Liver (tissue), 9 donors: Measurements from ENCODE around the gene HPCA. TPM values are rescaled to one million over a fixed set of nuclear protein-coding genes. Genes with fewer than 3 reads are reported as not detected.

Source experiments
- DNase-seq: peaks from one replicate; pipeline ENCODE4 v3.0.0-alpha.2; 2017; ENCODE audit warnings: low spot score
- H3K27ac ChIP-seq, 2 donors: one replicate each; pipeline ENCODE4 v1.7.0; 2013; ENCODE audit warnings: inconsistent platforms in 2 of 2, low read length in 2 of 2, control low read depth in 1 of 2, low read depth in 1 of 2, mild to moderate bottlenecking in 1 of 2
- H3K27me3 ChIP-seq, 4 donors: one replicate each; pipeline versions ENCODE4 v1.6.1 to v1.7.0; 2013; ENCODE audit warnings: low read length in 3 of 4, inconsistent platforms in 1 of 4, mild to moderate bottlenecking in 1 of 4, moderate library complexity in 1 of 4; ENCODE audit not compliant: control insufficient read depth in 4 of 4, insufficient read depth in 4 of 4
- H3K36me3 ChIP-seq, 4 donors: one replicate each; pipeline versions ENCODE4 v1.6.1 to v1.7.0; 2013; ENCODE audit warnings: low read length in 3 of 4, mild to moderate bottlenecking in 3 of 4, low read depth in 1 of 4, moderate library complexity in 1 of 4; ENCODE audit not compliant: control insufficient read depth in 4 of 4, insufficient read depth in 3 of 4
- H3K4me1 ChIP-seq, 4 donors: one replicate each; pipeline versions ENCODE4 v1.6.1 to v1.7.0; 2013; ENCODE audit warnings: low read length in 3 of 4, mild to moderate bottlenecking in 3 of 4, moderate library complexity in 1 of 4; ENCODE audit not compliant: control insufficient read depth in 4 of 4, insufficient read depth in 4 of 4
- H3K4me3 ChIP-seq, 3 donors: one replicate each; pipeline versions ENCODE4 v1.6.1 to v1.7.0; 2013; ENCODE audit warnings: low read length in 3 of 3, control low read depth in 1 of 3, low read depth in 1 of 3, mild to moderate bottlenecking in 1 of 3
- H3K9ac ChIP-seq, 2 donors: one replicate each; pipeline ENCODE4 v1.7.0; 2013; ENCODE audit warnings: low read length in 2 of 2, mild to moderate bottlenecking in 2 of 2, moderate library complexity in 2 of 2, control low read depth in 1 of 2, low read depth in 1 of 2
- H3K9me3 ChIP-seq, 4 donors: one replicate each; pipeline versions ENCODE4 v1.6.1 to v1.7.0; 2013; ENCODE audit warnings: low read length in 3 of 4; ENCODE audit not compliant: control insufficient read depth in 4 of 4
- EGR1 ChIP-seq, 2 donors: IDR thresholded peaks; 2 replicates each; pipeline ENCODE4 v1.6.1; 2016 to 2018; ENCODE audit warnings: antibody characterized with exemption in 2 of 2, low read depth in 2 of 2
- FOXA1 ChIP-seq: IDR thresholded peaks from 2 replicates; pipeline ENCODE4 v1.6.1; 2016; ENCODE audit warnings: antibody characterized with exemption
- FOXA2 ChIP-seq: IDR thresholded peaks from 2 replicates; pipeline ENCODE4 v1.6.1; 2016; ENCODE audit warnings: antibody characterized with exemption
- GABPA ChIP-seq, 2 donors: IDR thresholded peaks in 1 of 2; conservative IDR thresholded peaks in 1 of 2; 2 replicates each; pipeline ENCODE4 v1.6.1; 2016; ENCODE audit warnings: antibody characterized with exemption in 2 of 2, mild to moderate bottlenecking in 1 of 2, moderate library complexity in 1 of 2
- HNF4A ChIP-seq, 2 donors: conservative IDR thresholded peaks; 2 replicates each; pipeline ENCODE4 v1.6.1; 2016; ENCODE audit warnings: antibody characterized with exemption in 2 of 2, mild to moderate bottlenecking in 2 of 2
- HNF4G ChIP-seq: IDR thresholded peaks from 2 replicates; pipeline ENCODE4 v1.6.1; 2016; ENCODE audit warnings: antibody characterized with exemption
- JUND ChIP-seq, 2 donors: IDR thresholded peaks; 2 replicates each; pipeline ENCODE4 v1.6.1; 2016; ENCODE audit warnings: antibody characterized with exemption in 2 of 2
- NR2F2 ChIP-seq: IDR thresholded peaks from 2 replicates; pipeline ENCODE4 v1.6.1; 2016; ENCODE audit warnings: antibody characterized with exemption
- RAD21 ChIP-seq, 2 donors: IDR thresholded peaks; 2 replicates each; pipeline ENCODE4 v1.6.1; 2016; ENCODE audit warnings: antibody characterized with exemption in 2 of 2, mild to moderate bottlenecking in 2 of 2
- RXRA ChIP-seq, 2 donors: IDR thresholded peaks; 2 replicates each; pipeline ENCODE4 v1.6.1; 2017 to 2018; ENCODE audit warnings: antibody characterized with exemption in 2 of 2, mild to moderate bottlenecking in 1 of 2
- SP1 ChIP-seq: IDR thresholded peaks from 2 replicates; pipeline ENCODE4 v1.6.1; 2018; ENCODE audit warnings: antibody characterized with exemption, mild to moderate bottlenecking
- TAF1 ChIP-seq: conservative IDR thresholded peaks from 2 replicates; pipeline ENCODE4 v1.6.1; 2016; ENCODE audit warnings: antibody characterized with exemption, mild to moderate bottlenecking
- YY1 ChIP-seq: IDR thresholded peaks from 2 replicates; pipeline ENCODE4 v1.6.1; 2016; ENCODE audit warnings: antibody characterized with exemption, mild to moderate bottlenecking
- WGBS: extraction: QIAGEN DNeasy Blood & Tissue Kit; methylation state at CpG from one replicate; pipeline ENCODE4 v1.1.7; 2013; 5-methylcytosine and 5-hydroxymethylcytosine counted together
- polyA plus RNA-seq, 2 donors: library from polyadenylated mRNA; stranded (reverse) in 1 of 2; unstranded in 1 of 2; fragments of 200-250 nt in 1 of 2; fragments of >200 nt in 1 of 2; fragmentation: Nextera tagmentation in 1 of 2; extraction: Ambion mirVana in 1 of 2; gene quantifications; one replicate each; pipeline versions ENCODE4 v1.2.1 to v1.2.3, GENCODE V29; 2013 to 2015
- total RNA-seq, 2 donors: library from RNA; depleted of rRNA; stranded (reverse); fragments of >200 nt; gene quantifications; one replicate each; pipeline ENCODE4 v1.2.3, GENCODE V29; 2014
- TF ChIP-seq, protein P1 (sequence below): IDR thresholded peaks from 2 replicates; pipeline ENCODE4 v1.6.1; 2016; ENCODE audit warnings: antibody characterized with exemption
- TF ChIP-seq, protein P2 (sequence below): IDR thresholded peaks from 2 replicates; pipeline ENCODE4 v1.6.1; 2016; ENCODE audit warnings: antibody characterized with exemption
- TF ChIP-seq, protein P3 (sequence below): fragments of 150-350 bp; IDR thresholded peaks from 2 replicates; pipeline ENCODE4 v1.5.1; 2017; ENCODE audit warnings: improper control_type of control experiment, low read depth, low read length; ENCODE audit not compliant: missing input control
- donor health status: healthy.
- donor health status: healthy.
- donor health status: healthy.
- donor health status: healthy.
- donor health status: healthy.

Gene HPCA
- total and polyA plus RNA-seq, 4 donors: not detected

GRCh38 chr1:32878183-32878582 is 8.1 kb upstream of the HPCA start (continued):
- TF ChIP-seq GABPA (IDR thresholded peaks at IDR 0.05 in 1 of 2, conservative IDR thresholded peaks at IDR 0.05 in 1 of 2) (no peak), FOXA2 (no peak), FOXA1 (no peak), YY1 (no peak), HNF4A (conservative IDR thresholded peaks at IDR 0.05) (no peak), EGR1 (IDR thresholded peaks at IDR 0.05; ENCODE audit: low read depth in 2 of 2) (no peak), RAD21 (IDR thresholded peaks at IDR 0.05) (no peak)
- TF ChIP-seq, protein P1, sequence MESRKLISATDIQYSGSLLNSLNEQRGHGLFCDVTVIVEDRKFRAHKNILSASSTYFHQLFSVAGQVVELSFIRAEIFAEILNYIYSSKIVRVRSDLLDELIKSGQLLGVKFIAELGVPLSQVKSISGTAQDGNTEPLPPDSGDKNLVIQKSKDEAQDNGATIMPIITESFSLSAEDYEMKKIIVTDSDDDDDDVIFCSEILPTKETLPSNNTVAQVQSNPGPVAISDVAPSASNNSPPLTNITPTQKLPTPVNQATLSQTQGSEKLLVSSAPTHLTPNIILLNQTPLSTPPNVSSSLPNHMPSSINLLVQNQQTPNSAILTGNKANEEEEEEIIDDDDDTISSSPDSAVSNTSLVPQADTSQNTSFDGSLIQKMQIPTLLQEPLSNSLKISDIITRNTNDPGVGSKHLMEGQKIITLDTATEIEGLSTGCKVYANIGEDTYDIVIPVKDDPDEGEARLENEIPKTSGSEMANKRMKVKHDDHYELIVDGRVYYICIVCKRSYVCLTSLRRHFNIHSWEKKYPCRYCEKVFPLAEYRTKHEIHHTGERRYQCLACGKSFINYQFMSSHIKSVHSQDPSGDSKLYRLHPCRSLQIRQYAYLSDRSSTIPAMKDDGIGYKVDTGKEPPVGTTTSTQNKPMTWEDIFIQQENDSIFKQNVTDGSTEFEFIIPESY: no peak
- TF ChIP-seq, protein P2, sequence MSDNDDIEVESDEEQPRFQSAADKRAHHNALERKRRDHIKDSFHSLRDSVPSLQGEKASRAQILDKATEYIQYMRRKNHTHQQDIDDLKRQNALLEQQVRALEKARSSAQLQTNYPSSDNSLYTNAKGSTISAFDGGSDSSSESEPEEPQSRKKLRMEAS: no peak

DNA sequence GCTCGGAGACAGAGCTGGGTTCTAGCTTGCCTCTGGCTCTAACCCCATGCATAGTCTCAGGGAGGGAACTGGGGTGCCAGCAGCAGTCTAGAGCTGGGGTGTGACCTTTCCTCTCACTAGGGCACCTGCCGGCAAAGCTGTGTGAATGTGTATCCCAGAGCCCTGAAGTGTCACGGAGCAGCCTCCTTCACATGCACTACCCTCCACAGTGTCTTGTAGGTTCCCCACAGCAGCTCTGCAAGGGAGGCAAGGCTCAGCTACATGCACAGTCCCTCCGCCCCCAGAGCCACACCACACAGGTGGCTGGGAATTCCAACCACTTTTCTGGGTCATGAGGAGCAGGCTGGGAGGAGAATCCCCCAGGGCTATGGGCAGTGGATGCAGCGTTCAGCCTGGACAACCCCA is 7.7 kb upstream of the HPCA start:
- peaks cover 0 to 2% (median 0%) of the 10 kb centered on the region in 4 donors for H3K27me3 ChIP-seq
- TF ChIP-seq FOXA2: no peak
- no peak for TF ChIP-seq JUND (IDR thresholded peaks at IDR 0.05)
- TF ChIP-seq FOXA1: no peak
- TF ChIP-seq, protein P2: no peak
- no peak for TF ChIP-seq EGR1 (IDR thresholded peaks at IDR 0.05; ENCODE audit: low read depth in 2 of 2)
- no peak for TF ChIP-seq HNF4A (conservative IDR thresholded peaks at IDR 0.05)
- TF ChIP-seq, protein P1: no peak
- TF ChIP-seq, protein P3, sequence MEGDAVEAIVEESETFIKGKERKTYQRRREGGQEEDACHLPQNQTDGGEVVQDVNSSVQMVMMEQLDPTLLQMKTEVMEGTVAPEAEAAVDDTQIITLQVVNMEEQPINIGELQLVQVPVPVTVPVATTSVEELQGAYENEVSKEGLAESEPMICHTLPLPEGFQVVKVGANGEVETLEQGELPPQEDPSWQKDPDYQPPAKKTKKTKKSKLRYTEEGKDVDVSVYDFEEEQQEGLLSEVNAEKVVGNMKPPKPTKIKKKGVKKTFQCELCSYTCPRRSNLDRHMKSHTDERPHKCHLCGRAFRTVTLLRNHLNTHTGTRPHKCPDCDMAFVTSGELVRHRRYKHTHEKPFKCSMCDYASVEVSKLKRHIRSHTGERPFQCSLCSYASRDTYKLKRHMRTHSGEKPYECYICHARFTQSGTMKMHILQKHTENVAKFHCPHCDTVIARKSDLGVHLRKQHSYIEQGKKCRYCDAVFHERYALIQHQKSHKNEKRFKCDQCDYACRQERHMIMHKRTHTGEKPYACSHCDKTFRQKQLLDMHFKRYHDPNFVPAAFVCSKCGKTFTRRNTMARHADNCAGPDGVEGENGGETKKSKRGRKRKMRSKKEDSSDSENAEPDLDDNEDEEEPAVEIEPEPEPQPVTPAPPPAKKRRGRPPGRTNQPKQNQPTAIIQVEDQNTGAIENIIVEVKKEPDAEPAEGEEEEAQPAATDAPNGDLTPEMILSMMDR: no peak
- no peak for TF ChIP-seq YY1
- no peak for TF ChIP-seq TAF1
- no peak for TF ChIP-seq RXRA (IDR thresholded peaks at IDR 0.05)
- no peak for TF ChIP-seq HNF4G
- TF ChIP-seq NR2F2: no peak
- no peak for TF ChIP-seq SP1
- no peak overlapping the region for H3K27ac ChIP-seq
- peaks cover 0 to 16% (median 9%) of the 10 kb centered on the region in 4 donors for H3K4me1 ChIP-seq
- WGBS: 85% methylated on average over 5 of the region's 5 CpGs
- H3K4me3 ChIP-seq: no peak overlapping the region
- H3K9ac ChIP-seq: no peak overlapping the region
- DNase-seq: no peak
- H3K36me3 ChIP-seq: no peaks in the 10 kb centered on the region
- no peaks in the 10 kb centered on the region for H3K9me3 ChIP-seq
